GM18907 (cell line): Measurements from ENCODE around the gene FMN2.
A peak's percentile ranks its signal among the peaks of the same experiment; 100 is the strongest.

ENCODE experiments used
- ATAC-seq: cut with Tn5 transposase; IDR thresholded peaks from one replicate; pipeline ENCODE4 v1.9.1; 2021; ENCODE audit warnings: mild to moderate bottlenecking, moderate library complexity; ENCODE audit not compliant: unreplicated experiment

Gene FMN2

GRCh38 chr1:240468656-240469055, 377.0 kb downstream of the FMN2 start:
- ATAC-seq: no peak

- ATAC-seq: peak; percentile 85
These were observed 382.5 kb downstream of the FMN2 start for GRCh38 chr1:240474133-240474614.

- ATAC-seq: no peak
These were observed 384.1 kb downstream of the FMN2 start for GRCh38 chr1:240475832-240476231.

GRCh38 chr1:240478536-240478935, 386.9 kb downstream of the FMN2 start:
- no peak for ATAC-seq

- ATAC-seq: no peak
These were observed 393.2 kb downstream of the FMN2 start for GRCh38 chr1:240484804-240485443.

GRCh38 chr1:240486611-240487010, 394.9 kb downstream of the FMN2 start:
- ATAC-seq: no peak

GRCh38 chr1:240487493-240487892, 395.8 kb downstream of the FMN2 start:
- no peak for ATAC-seq

GRCh38 chr1:240491156-240491555, 399.5 kb downstream of the FMN2 start:
- no peak for ATAC-seq

- ATAC-seq: no peak
These were observed 400.1 kb downstream of the FMN2 start for GRCh38 chr1:240491796-240492195.

- ATAC-seq: peak; percentile 80
These were observed 401.3 kb downstream of the FMN2 start for GRCh38 chr1:240492832-240493440.

- ATAC-seq: no peak
These were observed 403.9 kb downstream of the FMN2 start for GRCh38 chr1:240495601-240496000.

- ATAC-seq: no peak
These were observed 404.7 kb downstream of the FMN2 start for GRCh38 chr1:240496356-240496755.

- ATAC-seq: no peak
These were observed 405.3 kb downstream of the FMN2 start for GRCh38 chr1:240496941-240497340.

GRCh38 chr1:240497908-240498307, 406.2 kb downstream of the FMN2 start:
- no peak for ATAC-seq

- ATAC-seq: no peak
These were observed 406.7 kb downstream of the FMN2 start for GRCh38 chr1:240498335-240498734.

GRCh38 chr1:240499012-240499411, 407.3 kb downstream of the FMN2 start:
- no peak for ATAC-seq

- no peak for ATAC-seq
These were observed 409.0 kb downstream of the FMN2 start for GRCh38 chr1:240500647-240501046.

- no peak for ATAC-seq
These were observed 409.4 kb downstream of the FMN2 start for GRCh38 chr1:240501115-240501514.

- no peak for ATAC-seq
These were observed 411.4 kb downstream of the FMN2 start for GRCh38 chr1:240503036-240503435.

GRCh38 chr1:240503558-240503957, 411.9 kb downstream of the FMN2 start:
- ATAC-seq: no peak

- ATAC-seq: no peak
These were observed 414.5 kb downstream of the FMN2 start for GRCh38 chr1:240506176-240506575.

GRCh38 chr1:240508201-240508600, 416.5 kb downstream of the FMN2 start:
- ATAC-seq: no peak

- no peak for ATAC-seq
These were observed 417.3 kb downstream of the FMN2 start for GRCh38 chr1:240508950-240509349.
